GM23338 (cell line): Measurements from ENCODE around the gene LARP7. TPM values are rescaled to one million over a fixed set of nuclear protein-coding genes. Genes with fewer than 3 reads are reported as not detected.
A peak's percentile ranks its signal among the peaks of the same experiment; 100 is the strongest.

Experiments
- ATAC-seq: fragments of 200-7000 bp; cut with Tn5 transposase; 3 replicates; pipeline ENCODE4 v1.9.1; 2020
- DNase-seq: peaks from one replicate; pipeline ENCODE4 v3.0.0-alpha.2; 2015; ENCODE audit warnings: low spot score
- H2AFZ ChIP-seq: fragments of 200-600 bp; sonication (generic); 2 replicates; pipeline ENCODE4 v1.8.0; 2016; ENCODE audit warnings: antibody characterized with exemption, mild to moderate bottlenecking, moderate library complexity
- H3F3A ChIP-seq: fragments of 200-600 bp; sonication (generic); replicated peaks from 2 replicates; pipeline ENCODE4 v1.8.0; 2017; ENCODE audit warnings: antibody characterized with exemption, mixed run types, low read depth
- H3K27ac ChIP-seq: fragments of 200-600 bp; sonication (generic); 2 replicates; pipeline ENCODE4 v1.6.1; 2016; ENCODE audit warnings: low read depth
- H3K27me3 ChIP-seq: fragments of 200-600 bp; sonication (generic); 2 replicates; pipeline ENCODE4 v1.8.0; 2016; ENCODE audit warnings: mild to moderate bottlenecking, mixed run types, moderate library complexity; ENCODE audit not compliant: insufficient read depth
- H3K36me3 ChIP-seq: fragments of 200-600 bp; sonication (generic); 2 replicates; pipeline ENCODE4 v1.8.0; 2016; ENCODE audit warnings: mild to moderate bottlenecking; ENCODE audit not compliant: insufficient read depth
- H3K4me1 ChIP-seq: fragments of 200-600 bp; sonication (generic); 2 replicates; pipeline ENCODE4 v1.8.0; 2016; ENCODE audit warnings: mild to moderate bottlenecking, moderate library complexity; ENCODE audit not compliant: insufficient read depth
- H3K4me2 ChIP-seq: fragments of 200-600 bp; sonication (generic); 2 replicates; pipeline ENCODE4 v1.7.1; 2017; ENCODE audit warnings: mixed run types
- H3K4me3 ChIP-seq: fragments of 200-600 bp; sonication (generic); 2 replicates; pipeline ENCODE4 v1.6.1; 2016; ENCODE audit warnings: mixed run types
- H3K79me2 ChIP-seq: fragments of 200-600 bp; sonication (generic); replicated peaks from 2 replicates; pipeline ENCODE4 v1.8.0; 2017; ENCODE audit warnings: mild to moderate bottlenecking; ENCODE audit not compliant: insufficient read depth
- H3K9me2 ChIP-seq: fragments of 200-600 bp; sonication (generic); 2 replicates; pipeline ENCODE4 v1.8.0; 2017; ENCODE audit not compliant: insufficient read depth
- H4K20me1 ChIP-seq: fragments of 200-600 bp; sonication (generic); replicated peaks from 2 replicates; pipeline ENCODE4 v1.8.0; 2017; ENCODE audit warnings: mild to moderate bottlenecking; ENCODE audit not compliant: insufficient read depth
- H3K27ac Mint-ChIP-seq: 2 replicates; pipeline ENCODE4 v1.8.0; 2020; ENCODE audit warnings: inconsistent platforms, mild to moderate bottlenecking, moderate library complexity, mixed read lengths
- H3K27me3 Mint-ChIP-seq: 3 replicates; pipeline ENCODE4 v1.8.0; 2022; ENCODE audit warnings: low read depth, mild to moderate bottlenecking, moderate library complexity, mixed read lengths, inconsistent platforms; ENCODE audit not compliant: insufficient read depth, poor library complexity
- H3K36me3 Mint-ChIP-seq: 3 replicates; pipeline ENCODE4 v1.8.0; 2021; ENCODE audit warnings: low read depth, mild to moderate bottlenecking, inconsistent platforms, moderate library complexity, mixed read lengths
- H3K4me1 Mint-ChIP-seq: 3 replicates; pipeline ENCODE4 v1.8.0; 2020; ENCODE audit warnings: mild to moderate bottlenecking, inconsistent platforms, mixed read lengths
- H3K4me3 Mint-ChIP-seq: 3 replicates; pipeline ENCODE4 v1.8.0; 2021; ENCODE audit warnings: moderate library complexity, mild to moderate bottlenecking, inconsistent platforms, mixed read lengths
- H3K9me3 Mint-ChIP-seq: 3 replicates; pipeline ENCODE4 v1.8.0; 2020; ENCODE audit warnings: moderate library complexity, mild to moderate bottlenecking, inconsistent platforms, mixed read lengths
- CREB1 ChIP-seq: fragments of 250-450 bp; sonication (Bioruptor Pico); IDR thresholded peaks from 2 replicates; pipeline ENCODE4 v1.5.0; 2020; ENCODE audit warnings: low read depth, mild to moderate bottlenecking, moderate library complexity
- ETS1 ChIP-seq: IDR thresholded peaks from 2 replicates; pipeline ENCODE4 v1.6.1; 2016; ENCODE audit warnings: antibody characterized with exemption
- EZH2 ChIP-seq: fragments of 200-600 bp; sonication (generic); IDR thresholded peaks from one replicate; pipeline ENCODE4 v1.8.0; 2017; ENCODE audit warnings: antibody characterized with exemption, mild to moderate bottlenecking, low read depth; ENCODE audit not compliant: unreplicated experiment
- EZH2phosphoT487 ChIP-seq: fragments of 200-600 bp; sonication (generic); IDR thresholded peaks from one replicate; pipeline ENCODE4 v1.8.1; 2018; ENCODE audit warnings: antibody characterized with exemption; ENCODE audit not compliant: unreplicated experiment
- JUNB ChIP-seq: IDR thresholded peaks from one replicate; pipeline ENCODE4 v1.6.1; 2016; ENCODE audit warnings: antibody characterized with exemption; ENCODE audit not compliant: unreplicated experiment
- NANOG ChIP-seq: IDR thresholded peaks from 2 replicates; pipeline ENCODE4 v1.6.1; 2016; ENCODE audit warnings: antibody characterized with exemption, borderline replicate concordance
- POLR2AphosphoS5 ChIP-seq: IDR thresholded peaks from 2 replicates; pipeline ENCODE4 v1.6.1; 2016; ENCODE audit warnings: antibody characterized with exemption, low read depth
- REST ChIP-seq: IDR thresholded peaks from one replicate; pipeline ENCODE4 v1.6.1; 2018; ENCODE audit warnings: antibody characterized with exemption; ENCODE audit not compliant: unreplicated experiment
- STAT1 ChIP-seq: IDR thresholded peaks from one replicate; pipeline ENCODE4 v1.6.1; 2016; ENCODE audit warnings: antibody characterized with exemption; ENCODE audit not compliant: unreplicated experiment
- ZNF114 ChIP-seq: fragments of 250-450 bp; sonication (Bioruptor Pico); IDR thresholded peaks from 2 replicates; pipeline ENCODE4 v1.5.0; 2020; ENCODE audit warnings: mild to moderate bottlenecking, moderate library complexity
- ZNF331 ChIP-seq: fragments of 250-450 bp; sonication (Bioruptor Pico); IDR thresholded peaks from 2 replicates; pipeline ENCODE4 v1.5.0; 2020; ENCODE audit warnings: low read depth, mild to moderate bottlenecking, moderate library complexity
- polyA plus RNA-seq: library from polyadenylated mRNA; unstranded; fragments of >200 nt; fragmentation: Nextera tagmentation; extraction: Ambion mirVana; gene quantifications from 2 replicates; pipeline ENCODE4 v1.2.1, GENCODE V29; 2016
- total RNA-seq: library from RNA; depleted of rRNA; stranded (reverse); fragments of >200 nt; shearing (Covaris generic); gene quantifications from 2 replicates; pipeline ENCODE4 v1.2.3, GENCODE V29; 2014
- TF ChIP-seq, protein P1 (sequence below): fragments of 250-450 bp; sonication (Bioruptor Pico); IDR thresholded peaks from 2 replicates; pipeline ENCODE4 v1.5.0; 2020; ENCODE audit warnings: mild to moderate bottlenecking, moderate library complexity
- TF ChIP-seq, protein P2 (sequence below), 2 experiments: fragments of 200-600 bp in 1 of 2; sonication (generic) in 1 of 2; conservative IDR thresholded peaks; 2 replicates each; pipeline versions ENCODE4 v1.5.1 to v1.6.1; 2016 to 2017; ENCODE audit warnings: antibody characterized with exemption in 2 of 2, low read depth in 2 of 2, mild to moderate bottlenecking in 2 of 2, moderate library complexity in 1 of 2

LARP7 gene
- total and polyA plus RNA-seq, 2 experiments from 2014 or later = 25.8 to 157 TPM

DNA sequence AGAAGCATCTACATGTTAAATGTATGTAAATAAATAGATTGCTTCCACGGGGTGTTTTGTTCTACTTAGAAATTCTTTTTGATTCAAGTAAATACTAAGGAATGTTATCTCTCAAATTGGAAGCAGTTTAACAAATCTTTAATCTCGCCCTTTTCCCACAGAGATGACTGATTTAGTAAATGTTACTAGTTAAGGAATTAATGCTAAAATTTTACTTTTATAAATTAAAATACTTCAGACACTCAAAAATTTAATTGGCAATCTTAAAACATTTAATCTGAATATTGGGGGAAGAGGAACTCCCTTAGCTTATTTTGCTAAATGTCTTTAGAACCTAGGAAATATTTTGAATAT is 12.1 kb downstream of the LARP7 start:
- ATAC-seq (no peak), DNase-seq (no peak)
- H3K27ac ChIP-seq = peak overlapping the region; percentile 94
- no peak for TF ChIP-seq ZNF114 (CRISPR knock-in tag)
- no peak for TF ChIP-seq JUNB
- TF ChIP-seq POLR2AphosphoS5 = no peak
- no peak for TF ChIP-seq EZH2
- no peak for TF ChIP-seq ETS1
- no peak for TF ChIP-seq CREB1 (CRISPR knock-in tag)
- TF ChIP-seq, protein P1, sequence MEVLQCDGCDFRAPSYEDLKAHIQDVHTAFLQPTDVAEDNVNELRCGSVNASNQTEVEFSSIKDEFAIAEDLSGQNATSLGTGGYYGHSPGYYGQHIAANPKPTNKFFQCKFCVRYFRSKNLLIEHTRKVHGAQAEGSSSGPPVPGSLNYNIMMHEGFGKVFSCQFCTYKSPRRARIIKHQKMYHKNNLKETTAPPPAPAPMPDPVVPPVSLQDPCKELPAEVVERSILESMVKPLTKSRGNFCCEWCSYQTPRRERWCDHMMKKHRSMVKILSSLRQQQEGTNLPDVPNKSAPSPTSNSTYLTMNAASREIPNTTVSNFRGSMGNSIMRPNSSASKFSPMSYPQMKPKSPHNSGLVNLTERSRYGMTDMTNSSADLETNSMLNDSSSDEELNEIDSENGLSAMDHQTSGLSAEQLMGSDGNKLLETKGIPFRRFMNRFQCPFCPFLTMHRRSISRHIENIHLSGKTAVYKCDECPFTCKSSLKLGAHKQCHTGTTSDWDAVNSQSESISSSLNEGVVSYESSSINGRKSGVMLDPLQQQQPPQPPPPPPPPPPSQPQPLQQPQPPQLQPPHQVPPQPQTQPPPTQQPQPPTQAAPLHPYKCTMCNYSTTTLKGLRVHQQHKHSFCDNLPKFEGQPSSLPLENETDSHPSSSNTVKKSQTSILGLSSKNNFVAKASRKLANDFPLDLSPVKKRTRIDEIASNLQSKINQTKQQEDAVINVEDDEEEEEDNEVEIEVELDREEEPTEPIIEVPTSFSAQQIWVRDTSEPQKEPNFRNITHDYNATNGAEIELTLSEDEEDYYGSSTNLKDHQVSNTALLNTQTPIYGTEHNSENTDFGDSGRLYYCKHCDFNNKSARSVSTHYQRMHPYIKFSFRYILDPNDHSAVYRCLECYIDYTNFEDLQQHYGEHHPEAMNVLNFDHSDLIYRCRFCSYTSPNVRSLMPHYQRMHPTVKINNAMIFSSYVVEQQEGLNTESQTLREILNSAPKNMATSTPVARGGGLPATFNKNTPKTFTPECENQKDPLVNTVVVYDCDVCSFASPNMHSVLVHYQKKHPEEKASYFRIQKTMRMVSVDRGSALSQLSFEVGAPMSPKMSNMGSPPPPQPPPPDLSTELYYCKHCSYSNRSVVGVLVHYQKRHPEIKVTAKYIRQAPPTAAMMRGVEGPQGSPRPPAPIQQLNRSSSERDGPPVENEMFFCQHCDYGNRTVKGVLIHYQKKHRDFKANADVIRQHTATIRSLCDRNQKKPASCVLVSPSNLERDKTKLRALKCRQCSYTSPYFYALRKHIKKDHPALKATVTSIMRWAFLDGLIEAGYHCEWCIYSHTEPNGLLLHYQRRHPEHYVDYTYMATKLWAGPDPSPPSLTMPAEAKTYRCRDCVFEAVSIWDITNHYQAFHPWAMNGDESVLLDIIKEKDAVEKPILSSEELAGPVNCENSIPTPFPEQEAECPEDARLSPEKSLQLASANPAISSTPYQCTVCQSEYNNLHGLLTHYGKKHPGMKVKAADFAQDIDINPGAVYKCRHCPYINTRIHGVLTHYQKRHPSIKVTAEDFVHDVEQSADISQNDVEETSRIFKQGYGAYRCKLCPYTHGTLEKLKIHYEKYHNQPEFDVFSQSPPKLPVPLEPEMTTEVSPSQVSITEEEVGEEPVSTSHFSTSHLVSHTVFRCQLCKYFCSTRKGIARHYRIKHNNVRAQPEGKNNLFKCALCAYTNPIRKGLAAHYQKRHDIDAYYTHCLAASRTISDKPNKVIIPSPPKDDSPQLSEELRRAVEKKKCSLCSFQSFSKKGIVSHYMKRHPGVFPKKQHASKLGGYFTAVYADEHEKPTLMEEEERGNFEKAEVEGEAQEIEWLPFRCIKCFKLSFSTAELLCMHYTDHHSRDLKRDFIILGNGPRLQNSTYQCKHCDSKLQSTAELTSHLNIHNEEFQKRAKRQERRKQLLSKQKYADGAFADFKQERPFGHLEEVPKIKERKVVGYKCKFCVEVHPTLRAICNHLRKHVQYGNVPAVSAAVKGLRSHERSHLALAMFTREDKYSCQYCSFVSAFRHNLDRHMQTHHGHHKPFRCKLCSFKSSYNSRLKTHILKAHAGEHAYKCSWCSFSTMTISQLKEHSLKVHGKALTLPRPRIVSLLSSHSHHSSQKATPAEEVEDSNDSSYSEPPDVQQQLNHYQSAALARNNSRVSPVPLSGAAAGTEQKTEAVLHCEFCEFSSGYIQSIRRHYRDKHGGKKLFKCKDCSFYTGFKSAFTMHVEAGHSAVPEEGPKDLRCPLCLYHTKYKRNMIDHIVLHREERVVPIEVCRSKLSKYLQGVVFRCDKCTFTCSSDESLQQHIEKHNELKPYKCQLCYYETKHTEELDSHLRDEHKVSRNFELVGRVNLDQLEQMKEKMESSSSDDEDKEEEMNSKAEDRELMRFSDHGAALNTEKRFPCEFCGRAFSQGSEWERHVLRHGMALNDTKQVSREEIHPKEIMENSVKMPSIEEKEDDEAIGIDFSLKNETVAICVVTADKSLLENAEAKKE (CRISPR knock-in tag) = no peak
- TF ChIP-seq EZH2phosphoT487 = no peak
- TF ChIP-seq REST = no peak
- no peak for TF ChIP-seq NANOG
- TF ChIP-seq, protein P2, sequence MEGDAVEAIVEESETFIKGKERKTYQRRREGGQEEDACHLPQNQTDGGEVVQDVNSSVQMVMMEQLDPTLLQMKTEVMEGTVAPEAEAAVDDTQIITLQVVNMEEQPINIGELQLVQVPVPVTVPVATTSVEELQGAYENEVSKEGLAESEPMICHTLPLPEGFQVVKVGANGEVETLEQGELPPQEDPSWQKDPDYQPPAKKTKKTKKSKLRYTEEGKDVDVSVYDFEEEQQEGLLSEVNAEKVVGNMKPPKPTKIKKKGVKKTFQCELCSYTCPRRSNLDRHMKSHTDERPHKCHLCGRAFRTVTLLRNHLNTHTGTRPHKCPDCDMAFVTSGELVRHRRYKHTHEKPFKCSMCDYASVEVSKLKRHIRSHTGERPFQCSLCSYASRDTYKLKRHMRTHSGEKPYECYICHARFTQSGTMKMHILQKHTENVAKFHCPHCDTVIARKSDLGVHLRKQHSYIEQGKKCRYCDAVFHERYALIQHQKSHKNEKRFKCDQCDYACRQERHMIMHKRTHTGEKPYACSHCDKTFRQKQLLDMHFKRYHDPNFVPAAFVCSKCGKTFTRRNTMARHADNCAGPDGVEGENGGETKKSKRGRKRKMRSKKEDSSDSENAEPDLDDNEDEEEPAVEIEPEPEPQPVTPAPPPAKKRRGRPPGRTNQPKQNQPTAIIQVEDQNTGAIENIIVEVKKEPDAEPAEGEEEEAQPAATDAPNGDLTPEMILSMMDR (conservative IDR thresholded peaks at IDR 0.05; ENCODE audit: low read depth in 2 of 2) = no peak
- no peak for TF ChIP-seq STAT1
- no peak for TF ChIP-seq ZNF331 (CRISPR knock-in tag)
- peaks cover 38% of the 10 kb centered on the region for H3K27me3 Mint-ChIP-seq
- H3K4me1 ChIP-seq = peaks cover 9% of the 10 kb centered on the region; the same call in 1 of the 2 replicates
- H2AFZ ChIP-seq = no peak overlapping the region
- H3K36me3 ChIP-seq = peaks cover 18% of the 10 kb centered on the region
- peak overlapping the region; percentile 100 for H3K27ac Mint-ChIP-seq
- peak overlapping the region; percentile 61 for H3K4me2 ChIP-seq
- no peaks in the 10 kb centered on the region for H3K9me2 ChIP-seq
- H3K4me3 Mint-ChIP-seq = peak overlapping the region; percentile 97
- peaks cover 38% of the 10 kb centered on the region for H3K79me2 ChIP-seq
- peak overlapping the region; percentile 25 for H3K4me3 ChIP-seq
- H3K36me3 Mint-ChIP-seq = peaks cover 53% of the 10 kb centered on the region
- H3K9me3 Mint-ChIP-seq = peaks cover 21% of the 10 kb centered on the region
- no peaks in the 10 kb centered on the region for H3K27me3 ChIP-seq
- no peaks in the 10 kb centered on the region for H4K20me1 ChIP-seq
- peaks cover 29% of the 10 kb centered on the region for H3K4me1 Mint-ChIP-seq
- H3F3A ChIP-seq = peaks cover 7% of the 10 kb centered on the region
